ENCODE data around the gene TMEM221.

Gene TMEM221

DNA sequence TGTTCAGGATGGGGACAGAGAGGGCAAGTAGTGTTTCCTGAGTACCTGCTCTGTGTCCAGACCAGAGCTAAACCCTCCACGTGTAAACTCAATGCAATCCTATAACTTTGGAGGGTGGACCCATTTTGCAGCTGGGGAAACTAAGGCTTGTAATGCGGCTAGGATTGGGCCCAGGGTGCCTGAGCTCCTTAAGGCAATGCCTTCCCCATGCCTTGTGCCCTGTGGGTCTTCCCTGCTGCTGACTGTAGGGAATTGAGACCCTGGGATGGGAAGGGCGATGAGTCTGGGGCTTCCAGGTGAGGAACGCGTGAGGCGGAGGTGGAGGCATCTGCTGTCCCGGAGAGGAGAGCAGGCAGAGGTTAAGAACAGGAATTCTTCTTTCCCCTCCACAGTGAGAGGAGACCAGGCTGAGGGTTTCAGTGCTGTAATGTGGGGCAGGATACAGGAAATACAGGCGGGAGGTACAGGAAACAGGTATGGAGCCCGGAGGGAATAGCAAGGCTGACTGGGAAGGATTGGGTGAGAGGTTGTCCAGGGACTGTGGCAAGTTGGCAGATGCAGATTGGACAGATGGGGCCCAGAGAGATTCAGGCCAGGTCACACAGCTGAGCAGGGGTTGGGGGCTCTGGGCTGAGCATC is 41.0 kb upstream of the TMEM221 start:
- Histone ChIP-seq H3K9ac (ENCODE audit: low read depth, low read length) (no peak overlapping the region), H3K79me2 (ENCODE audit: insufficient read depth, low read length) (no peaks in the 10 kb centered on the region), H3K4me2 (ENCODE audit: insufficient read depth, low read length) (no peak overlapping the region), H3K4me3 (ENCODE audit: low read depth in 1 of 2, low read length in 2 of 2) (no peak overlapping the region), H2AFZ (ENCODE audit: low read depth, low read length) (no peak overlapping the region), H3K27ac (ENCODE audit: low read length) (no peak overlapping the region), H4K20me1 (ENCODE audit: insufficient read depth, low read length) (peaks cover 4% of the 10 kb centered on the region; the same call in 1 of the 2 replicates), H3K4me1 (ENCODE audit: insufficient read depth, low read length) (no peaks in the 10 kb centered on the region), H3K9me3 (ENCODE audit: insufficient read depth, low read length, severe bottlenecking) (no peaks in the 10 kb centered on the region), H3K36me3 (ENCODE audit: insufficient read depth, low read length) (peaks cover 4% of the 10 kb centered on the region; the same call in 1 of the 2 replicates), H3K27me3 (ENCODE audit: insufficient read depth, low read length, poor library complexity) (no peaks in the 10 kb centered on the region)
- DNase-seq, result no peak
- no peak for TF ChIP-seq EZH2 (IDR thresholded peaks at IDR 0.05; ENCODE audit: borderline replicate concordance, low read depth, low read length, severe bottlenecking)
- TF ChIP-seq, protein P1, sequence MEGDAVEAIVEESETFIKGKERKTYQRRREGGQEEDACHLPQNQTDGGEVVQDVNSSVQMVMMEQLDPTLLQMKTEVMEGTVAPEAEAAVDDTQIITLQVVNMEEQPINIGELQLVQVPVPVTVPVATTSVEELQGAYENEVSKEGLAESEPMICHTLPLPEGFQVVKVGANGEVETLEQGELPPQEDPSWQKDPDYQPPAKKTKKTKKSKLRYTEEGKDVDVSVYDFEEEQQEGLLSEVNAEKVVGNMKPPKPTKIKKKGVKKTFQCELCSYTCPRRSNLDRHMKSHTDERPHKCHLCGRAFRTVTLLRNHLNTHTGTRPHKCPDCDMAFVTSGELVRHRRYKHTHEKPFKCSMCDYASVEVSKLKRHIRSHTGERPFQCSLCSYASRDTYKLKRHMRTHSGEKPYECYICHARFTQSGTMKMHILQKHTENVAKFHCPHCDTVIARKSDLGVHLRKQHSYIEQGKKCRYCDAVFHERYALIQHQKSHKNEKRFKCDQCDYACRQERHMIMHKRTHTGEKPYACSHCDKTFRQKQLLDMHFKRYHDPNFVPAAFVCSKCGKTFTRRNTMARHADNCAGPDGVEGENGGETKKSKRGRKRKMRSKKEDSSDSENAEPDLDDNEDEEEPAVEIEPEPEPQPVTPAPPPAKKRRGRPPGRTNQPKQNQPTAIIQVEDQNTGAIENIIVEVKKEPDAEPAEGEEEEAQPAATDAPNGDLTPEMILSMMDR (IDR thresholded peaks at IDR 0.05; ENCODE audit: borderline replicate concordance, extremely low read depth, low read length, poor library complexity, severe bottlenecking), result no peak
- ATAC-seq (ENCODE audit: insufficient read depth, low read depth), result no peak

DNA sequence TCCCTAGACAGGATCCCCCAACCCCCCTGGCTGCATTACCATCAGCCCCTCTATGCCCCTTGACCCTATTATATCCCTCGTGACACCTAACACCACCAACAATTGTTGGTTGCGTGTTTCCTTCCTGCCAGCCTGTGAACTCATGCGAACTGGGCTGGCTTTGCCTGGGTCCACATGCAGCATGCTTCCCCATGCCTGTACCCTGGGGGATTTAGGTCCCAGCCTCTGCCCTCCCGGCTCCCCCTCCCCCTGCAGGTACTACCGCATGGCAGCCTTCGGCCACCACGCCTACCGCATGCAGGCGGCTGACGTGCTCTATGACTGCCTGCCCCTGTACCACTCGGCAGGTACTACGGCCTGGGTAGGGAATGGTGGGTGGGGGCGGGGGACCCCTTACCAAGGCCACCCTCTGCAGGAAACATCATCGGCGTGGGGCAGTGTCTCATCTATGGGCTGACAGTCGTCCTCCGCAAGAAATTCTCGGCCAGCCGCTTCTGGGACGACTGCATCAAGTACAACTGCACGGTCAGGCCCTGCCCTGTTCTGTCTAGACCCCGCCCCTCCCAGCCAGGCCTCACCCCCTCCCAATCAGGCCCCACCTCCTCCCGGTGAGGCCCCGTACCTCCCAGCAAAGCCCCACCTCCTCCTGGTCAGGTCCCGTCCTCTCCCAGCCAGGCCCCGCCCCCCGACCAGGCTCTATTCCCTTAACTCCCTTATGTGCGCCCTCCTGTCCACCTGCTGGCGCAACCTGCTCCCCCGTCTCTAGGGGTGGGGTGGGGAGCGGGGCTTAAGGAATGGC is 40.3 kb upstream of the TMEM221 start:
- Histone ChIP-seq H3K9ac (ENCODE audit: low read depth, low read length) (no peak overlapping the region), H3K4me1 (ENCODE audit: insufficient read depth, low read length) (no peaks in the 10 kb centered on the region), H3K27me3 (ENCODE audit: insufficient read depth, low read length, poor library complexity) (no peaks in the 10 kb centered on the region), H3K79me2 (ENCODE audit: insufficient read depth, low read length) (no peaks in the 10 kb centered on the region), H3K9me3 (ENCODE audit: insufficient read depth, low read length, severe bottlenecking) (no peaks in the 10 kb centered on the region), H3K36me3 (ENCODE audit: insufficient read depth, low read length) (peaks cover 4% of the 10 kb centered on the region; the same call in 1 of the 2 replicates), H3K27ac (ENCODE audit: low read length) (no peak overlapping the region), H3K4me3 (ENCODE audit: low read depth in 1 of 2, low read length in 2 of 2) (no peak overlapping the region), H4K20me1 (ENCODE audit: insufficient read depth, low read length) (peaks cover 4% of the 10 kb centered on the region; the same call in 1 of the 2 replicates), H3K4me2 (ENCODE audit: insufficient read depth, low read length) (no peak overlapping the region), H2AFZ (ENCODE audit: low read depth, low read length) (no peak overlapping the region)
- TF ChIP-seq EZH2 (IDR thresholded peaks at IDR 0.05; ENCODE audit: borderline replicate concordance, low read depth, low read length, severe bottlenecking), result no peak
- TF ChIP-seq, protein P1 (IDR thresholded peaks at IDR 0.05; ENCODE audit: borderline replicate concordance, extremely low read depth, low read length, poor library complexity, severe bottlenecking), result peak; percentile 28
- peak; percentile 70 for ATAC-seq (ENCODE audit: insufficient read depth, low read depth)
- DNase-seq, result peak; percentile 59

DNA sequence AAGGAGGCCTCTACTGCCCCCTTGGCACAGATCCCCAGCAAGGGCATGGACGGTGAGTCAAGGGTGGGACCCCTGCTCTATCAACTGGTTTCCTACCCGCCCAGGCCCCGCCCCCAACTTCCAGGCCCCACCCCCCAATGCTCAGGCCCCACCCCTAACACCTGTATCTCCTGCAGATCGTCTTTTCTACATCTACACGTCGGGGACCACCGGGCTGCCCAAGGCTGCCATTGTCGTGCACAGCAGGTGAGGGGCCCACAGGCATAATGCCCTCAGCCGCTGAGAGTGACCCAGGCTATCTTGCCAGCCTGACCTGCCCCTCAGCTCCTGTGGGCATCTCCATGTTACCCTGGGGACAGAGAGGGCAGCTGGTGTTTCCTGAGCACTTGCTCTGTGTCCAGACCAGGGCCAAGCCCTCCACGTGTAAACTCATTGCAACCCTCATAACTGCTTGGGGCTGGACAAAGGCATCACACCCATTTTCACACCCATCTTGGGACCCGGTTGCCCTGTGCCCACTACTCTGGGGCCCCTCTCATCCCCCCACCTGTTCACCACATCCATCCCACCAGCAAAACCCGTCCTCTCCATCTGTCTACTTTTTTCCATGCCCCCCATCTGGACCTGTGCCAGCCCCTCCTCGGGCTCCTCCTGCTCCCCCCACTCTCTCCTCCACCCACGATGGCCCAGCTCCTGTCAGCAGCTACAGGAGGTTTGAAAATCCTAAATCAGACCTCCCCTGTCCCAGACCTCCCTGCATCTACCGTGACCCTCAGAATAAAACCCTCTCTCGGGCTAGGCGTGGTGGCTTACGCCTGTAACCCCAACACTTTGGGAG is 39.0 kb upstream of the TMEM221 start:
- Histone ChIP-seq H3K4me1 (ENCODE audit: insufficient read depth, low read length) (no peaks in the 10 kb centered on the region), H3K9ac (ENCODE audit: low read depth, low read length) (no peak overlapping the region), H3K36me3 (ENCODE audit: insufficient read depth, low read length) (peaks cover 4% of the 10 kb centered on the region; the same call in 1 of the 2 replicates), H2AFZ (ENCODE audit: low read depth, low read length) (no peak overlapping the region), H4K20me1 (ENCODE audit: insufficient read depth, low read length) (peaks cover 4% of the 10 kb centered on the region; the same call in 1 of the 2 replicates), H3K9me3 (ENCODE audit: insufficient read depth, low read length, severe bottlenecking) (no peaks in the 10 kb centered on the region), H3K4me2 (ENCODE audit: insufficient read depth, low read length) (no peak overlapping the region), H3K27me3 (ENCODE audit: insufficient read depth, low read length, poor library complexity) (no peaks in the 10 kb centered on the region), H3K27ac (ENCODE audit: low read length) (no peak overlapping the region), H3K79me2 (ENCODE audit: insufficient read depth, low read length) (no peaks in the 10 kb centered on the region), H3K4me3 (ENCODE audit: low read depth in 1 of 2, low read length in 2 of 2) (no peak overlapping the region)
- no peak for TF ChIP-seq EZH2 (IDR thresholded peaks at IDR 0.05; ENCODE audit: borderline replicate concordance, low read depth, low read length, severe bottlenecking)
- TF ChIP-seq, protein P1 (IDR thresholded peaks at IDR 0.05; ENCODE audit: borderline replicate concordance, extremely low read depth, low read length, poor library complexity, severe bottlenecking), result no peak
- DNase-seq (no peak), ATAC-seq (ENCODE audit: insufficient read depth, low read depth) (no peak)

Measured in DND-41 (cell line).